Measurements from ENCODE around the gene EXOC4.

EXOC4 gene

DNA sequence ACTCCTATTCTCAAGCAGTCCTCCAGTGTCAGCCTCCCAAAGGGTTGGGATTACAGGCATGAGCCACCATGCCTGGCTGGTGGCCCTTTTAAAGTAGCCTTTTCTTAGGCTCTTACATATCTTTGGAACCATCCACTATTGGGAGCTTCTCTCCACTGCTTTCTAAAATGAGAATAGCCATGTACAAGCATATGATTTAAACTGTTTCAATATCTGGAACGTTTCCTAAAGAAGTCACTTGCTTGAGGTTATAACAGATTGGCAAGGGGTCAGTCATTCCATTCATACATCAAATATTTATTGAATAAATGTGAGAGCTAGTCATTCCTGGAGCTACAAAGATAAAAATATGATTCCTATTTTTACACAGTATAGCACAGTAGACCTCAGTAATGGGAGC, 776.9 kb downstream of the EXOC4 start:
- H3K4me1 ChIP-seq: no peaks in the 10 kb centered on the region
- no peak overlapping the region for H3K27ac ChIP-seq
- H3K9me3 ChIP-seq: no peaks in the 10 kb centered on the region
- H3K4me3 ChIP-seq: no peak overlapping the region
- TF ChIP-seq, protein P1, sequence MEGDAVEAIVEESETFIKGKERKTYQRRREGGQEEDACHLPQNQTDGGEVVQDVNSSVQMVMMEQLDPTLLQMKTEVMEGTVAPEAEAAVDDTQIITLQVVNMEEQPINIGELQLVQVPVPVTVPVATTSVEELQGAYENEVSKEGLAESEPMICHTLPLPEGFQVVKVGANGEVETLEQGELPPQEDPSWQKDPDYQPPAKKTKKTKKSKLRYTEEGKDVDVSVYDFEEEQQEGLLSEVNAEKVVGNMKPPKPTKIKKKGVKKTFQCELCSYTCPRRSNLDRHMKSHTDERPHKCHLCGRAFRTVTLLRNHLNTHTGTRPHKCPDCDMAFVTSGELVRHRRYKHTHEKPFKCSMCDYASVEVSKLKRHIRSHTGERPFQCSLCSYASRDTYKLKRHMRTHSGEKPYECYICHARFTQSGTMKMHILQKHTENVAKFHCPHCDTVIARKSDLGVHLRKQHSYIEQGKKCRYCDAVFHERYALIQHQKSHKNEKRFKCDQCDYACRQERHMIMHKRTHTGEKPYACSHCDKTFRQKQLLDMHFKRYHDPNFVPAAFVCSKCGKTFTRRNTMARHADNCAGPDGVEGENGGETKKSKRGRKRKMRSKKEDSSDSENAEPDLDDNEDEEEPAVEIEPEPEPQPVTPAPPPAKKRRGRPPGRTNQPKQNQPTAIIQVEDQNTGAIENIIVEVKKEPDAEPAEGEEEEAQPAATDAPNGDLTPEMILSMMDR (IDR thresholded peaks at IDR 0.05): no peak
- no peaks in the 10 kb centered on the region for H3K27me3 ChIP-seq
- intact Hi-C loops (cut with DNase I; ENCODE audit: low total_unique reads): no loop called here
- no peaks in the 10 kb centered on the region for H3K36me3 ChIP-seq
- no peak for DNase-seq

DNA sequence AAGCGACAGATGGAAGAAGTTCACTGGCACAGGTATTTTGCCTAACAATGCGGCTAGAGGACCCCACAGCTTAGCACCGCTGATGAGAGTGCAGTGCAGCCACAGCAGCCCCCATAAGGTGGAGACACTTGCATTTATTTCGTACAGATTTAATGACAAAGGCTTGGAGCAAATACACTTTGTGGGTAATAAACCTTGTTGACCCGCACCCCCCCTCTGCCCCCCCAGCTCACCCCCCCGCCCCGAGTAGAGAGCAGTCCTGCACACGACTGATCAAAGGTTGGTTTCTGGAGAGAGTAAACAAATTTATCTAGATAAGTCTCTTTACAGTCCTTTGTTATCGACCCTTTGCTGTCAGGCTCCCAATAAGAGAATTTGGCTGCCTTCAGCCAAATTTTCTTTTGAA, 777.6 kb downstream of the EXOC4 start:
- no peak overlapping the region for H3K4me3 ChIP-seq
- TF ChIP-seq, protein P1 (IDR thresholded peaks at IDR 0.05): no peak
- H3K27ac ChIP-seq: no peak overlapping the region
- intact Hi-C loops (cut with DNase I; ENCODE audit: low total_unique reads): no loop called here
- no peak for DNase-seq
- H3K9me3 ChIP-seq: no peaks in the 10 kb centered on the region
- no peaks in the 10 kb centered on the region for H3K36me3 ChIP-seq
- H3K4me1 ChIP-seq: no peaks in the 10 kb centered on the region
- no peaks in the 10 kb centered on the region for H3K27me3 ChIP-seq

DNA sequence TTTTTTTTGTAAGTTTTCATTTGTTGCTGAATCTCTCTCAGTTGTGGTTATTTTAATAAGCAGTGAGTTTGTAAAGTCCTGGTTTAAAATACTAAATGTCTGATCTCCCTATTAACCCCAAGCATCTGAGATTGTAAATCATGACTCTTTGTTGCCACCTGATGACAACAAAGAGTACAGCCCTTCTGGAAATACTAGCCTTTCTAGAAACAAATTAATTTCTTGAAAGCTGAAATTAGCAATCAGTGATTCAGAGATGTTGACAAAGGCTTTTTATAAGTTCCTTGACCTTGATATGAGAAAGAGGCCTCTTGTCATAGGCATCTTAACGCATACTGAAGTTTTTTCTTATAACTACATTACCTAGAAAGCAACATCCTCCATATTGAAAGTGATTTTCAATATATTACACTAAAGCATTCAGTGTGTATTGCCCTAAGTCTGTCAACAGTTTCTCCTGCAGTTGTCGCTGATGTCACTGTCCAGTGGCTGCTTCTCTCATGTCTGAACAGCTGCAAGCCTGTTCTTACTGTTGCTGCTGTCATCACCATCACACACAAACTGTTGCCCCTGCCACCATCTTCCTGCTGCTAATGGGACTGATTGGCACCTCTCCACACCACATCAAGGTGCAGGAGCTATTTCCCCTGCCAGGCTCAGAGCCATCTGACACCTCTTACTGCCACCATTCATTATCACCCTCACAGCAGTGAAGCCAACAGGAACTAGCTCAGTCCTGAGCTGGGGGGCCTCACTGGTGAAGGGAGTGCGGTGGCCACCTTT, 779.1 kb downstream of the EXOC4 start:
- DNase-seq: no peak
- intact Hi-C loops (cut with DNase I; ENCODE audit: low total_unique reads): no loop called here
- Histone ChIP-seq H3K4me1 (no peaks in the 10 kb centered on the region), H3K36me3 (no peaks in the 10 kb centered on the region), H3K27me3 (no peaks in the 10 kb centered on the region), H3K27ac (no peak overlapping the region), H3K4me3 (no peak overlapping the region), H3K9me3 (no peaks in the 10 kb centered on the region)
- TF ChIP-seq, protein P1 (IDR thresholded peaks at IDR 0.05): no peak

DNA sequence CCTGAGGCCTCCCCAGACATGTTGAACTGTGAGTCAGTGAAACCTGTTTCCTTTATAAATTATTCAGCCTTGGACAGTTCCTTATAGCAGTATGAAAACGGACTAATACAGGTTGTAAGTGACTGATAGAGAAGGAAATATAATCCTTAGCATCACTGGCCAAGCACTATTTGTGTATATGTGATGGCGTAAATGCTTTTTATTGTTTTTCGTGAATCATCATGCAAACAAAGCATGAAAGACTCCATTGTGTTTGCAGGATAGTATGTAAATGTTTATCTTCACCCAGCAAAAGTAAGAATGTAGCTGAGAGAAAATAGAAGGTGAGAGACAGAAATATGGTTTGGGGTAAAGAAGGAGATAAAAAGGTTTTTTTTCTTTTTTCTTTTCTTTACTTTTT, 781.8 kb downstream of the EXOC4 start:
- TF ChIP-seq, protein P1 (IDR thresholded peaks at IDR 0.05): no peak
- Histone ChIP-seq H3K27me3 (no peaks in the 10 kb centered on the region), H3K4me3 (no peak overlapping the region), H3K36me3 (no peaks in the 10 kb centered on the region), H3K4me1 (no peaks in the 10 kb centered on the region), H3K27ac (no peak overlapping the region), H3K9me3 (no peaks in the 10 kb centered on the region)
- no peak for DNase-seq
- intact Hi-C loops (cut with DNase I; ENCODE audit: low total_unique reads): no loop called here

DNA sequence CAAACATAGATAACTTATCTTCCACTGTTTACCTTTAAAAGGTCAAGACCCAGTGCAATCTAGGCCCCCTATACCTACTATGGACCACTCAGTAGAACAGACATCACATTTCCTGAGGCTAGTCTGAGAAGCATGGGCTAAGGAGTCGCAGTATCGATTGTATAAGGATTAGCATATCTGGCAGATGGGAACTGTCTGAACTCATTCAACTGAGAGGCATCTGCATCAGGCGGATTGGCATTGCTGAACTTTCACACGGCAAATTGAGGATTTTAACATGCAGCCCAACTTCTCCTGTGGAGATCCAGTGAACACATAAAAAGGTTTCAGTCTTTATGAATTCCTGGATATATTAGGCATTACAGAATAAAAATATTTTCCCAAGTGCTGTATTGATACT, 785.1 kb downstream of the EXOC4 start:
- TF ChIP-seq, protein P1 (IDR thresholded peaks at IDR 0.05): no peak
- Histone ChIP-seq H3K4me1 (no peaks in the 10 kb centered on the region), H3K27me3 (no peaks in the 10 kb centered on the region), H3K4me3 (no peak overlapping the region), H3K9me3 (no peaks in the 10 kb centered on the region), H3K36me3 (no peaks in the 10 kb centered on the region), H3K27ac (no peak overlapping the region)
- no peak for DNase-seq
- intact Hi-C loops (cut with DNase I; ENCODE audit: low total_unique reads): no loop called here
